ENCODE results near the gene NAGA. TPM values are rescaled to one million over a fixed set of nuclear protein-coding genes. Genes with fewer than 3 reads are reported as not detected.
A peak's percentile ranks its signal among the peaks of the same experiment; 100 is the strongest.
"Not testable (repeated sequence)": the region's sequence is repeated elsewhere in the genome, so short reads cannot be mapped to it uniquely, and the experiment has no call there.

NAGA gene
- total and polyA plus RNA-seq, 12 donors = 7.4 to 54.0 (median 25.8) TPM

DNA sequence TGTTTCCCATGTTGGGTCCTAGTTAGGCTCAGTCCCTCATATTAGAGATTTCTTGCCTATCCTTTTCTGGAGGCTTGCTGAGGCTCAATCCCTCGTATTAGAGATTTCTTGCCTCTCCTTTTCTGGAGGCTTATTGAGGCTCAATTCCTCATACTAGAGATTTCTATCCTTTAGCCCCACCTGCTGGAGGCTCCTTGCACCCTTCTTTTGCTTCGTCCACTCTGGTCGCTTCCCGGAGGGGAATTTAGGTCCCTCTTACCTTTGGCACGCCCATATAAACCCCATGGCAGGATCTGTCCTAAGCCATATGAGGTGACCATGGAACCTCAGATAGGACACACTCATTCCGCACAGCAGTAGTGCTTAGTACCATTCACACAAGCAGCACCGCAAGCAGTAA, 44.1 kb upstream of the NAGA start:
- Histone ChIP-seq H3K4me3 (no peak overlapping the region), H3K36me3 (replicated peaks in 1 of 2) (no peaks in the 10 kb centered on the region), H3K27me3 (no peaks in the 10 kb centered on the region), H3K9me3 (replicated peaks in 1 of 3) (no peaks in the 10 kb centered on the region), H3K4me1 (replicated peaks in 1 of 2) (no peaks in the 10 kb centered on the region), H3K27ac (no peak overlapping the region)
- DNase-seq = peak in 2 of 7 donors; percentile 28 to 46
- intact Hi-C loops (cut with DNase I) = loop anchor here in 1 of 2 donors (10.0 kb wide), 1 partner anchor 150 kb away; the partner anchor contains the start of gene SEPTIN3
- no peak for TF ChIP-seq POLR2A (IDR thresholded peaks at IDR 0.05)
- TF ChIP-seq, protein P1, sequence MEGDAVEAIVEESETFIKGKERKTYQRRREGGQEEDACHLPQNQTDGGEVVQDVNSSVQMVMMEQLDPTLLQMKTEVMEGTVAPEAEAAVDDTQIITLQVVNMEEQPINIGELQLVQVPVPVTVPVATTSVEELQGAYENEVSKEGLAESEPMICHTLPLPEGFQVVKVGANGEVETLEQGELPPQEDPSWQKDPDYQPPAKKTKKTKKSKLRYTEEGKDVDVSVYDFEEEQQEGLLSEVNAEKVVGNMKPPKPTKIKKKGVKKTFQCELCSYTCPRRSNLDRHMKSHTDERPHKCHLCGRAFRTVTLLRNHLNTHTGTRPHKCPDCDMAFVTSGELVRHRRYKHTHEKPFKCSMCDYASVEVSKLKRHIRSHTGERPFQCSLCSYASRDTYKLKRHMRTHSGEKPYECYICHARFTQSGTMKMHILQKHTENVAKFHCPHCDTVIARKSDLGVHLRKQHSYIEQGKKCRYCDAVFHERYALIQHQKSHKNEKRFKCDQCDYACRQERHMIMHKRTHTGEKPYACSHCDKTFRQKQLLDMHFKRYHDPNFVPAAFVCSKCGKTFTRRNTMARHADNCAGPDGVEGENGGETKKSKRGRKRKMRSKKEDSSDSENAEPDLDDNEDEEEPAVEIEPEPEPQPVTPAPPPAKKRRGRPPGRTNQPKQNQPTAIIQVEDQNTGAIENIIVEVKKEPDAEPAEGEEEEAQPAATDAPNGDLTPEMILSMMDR (IDR thresholded peaks at IDR 0.05) = peak in 4 of 6 experiments; percentile 18 to 42 (median 24)
- 88 to 95% (median 94%) methylated on average over 7 of the region's 7 CpGs for WGBS, 4 donors

DNA sequence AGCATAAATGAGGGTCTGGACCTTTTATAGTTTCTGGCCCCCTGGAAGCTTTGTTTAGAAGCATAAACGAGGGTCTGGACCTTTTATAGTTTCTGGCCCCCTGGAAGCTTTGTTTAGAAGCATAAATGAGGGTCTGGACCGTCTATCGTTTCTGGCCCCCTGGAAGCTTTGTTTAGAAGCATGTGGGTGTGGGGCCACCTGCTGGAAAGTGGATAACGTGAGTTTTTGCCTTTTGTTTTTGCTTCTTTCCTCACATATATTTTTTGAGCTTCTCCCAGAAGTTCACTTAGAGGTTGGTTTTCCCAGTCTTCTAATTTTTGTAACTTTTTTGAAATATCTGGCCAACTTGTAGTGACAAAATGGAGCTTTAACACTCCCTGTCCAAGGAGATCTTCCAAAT, 42.2 kb upstream of the NAGA start:
- H3K4me3 ChIP-seq; DNase-seq; H3K27ac ChIP-seq; H3K9me3 ChIP-seq (replicated peaks in 1 of 3); H3K4me1 ChIP-seq (replicated peaks in 1 of 2); H3K27me3 ChIP-seq; H3K36me3 ChIP-seq (replicated peaks in 1 of 2): not testable (repeated sequence)
- 17 to 27% (median 24%) methylated on average over 3 to 4 of the region's 4 CpGs for WGBS, 4 donors
- TF ChIP-seq, protein P1 (IDR thresholded peaks at IDR 0.05) = peak in 1 of 6 experiments; percentile 12
- intact Hi-C loops (cut with DNase I) = loop anchor here in 1 of 2 donors (10.0 kb wide), 1 partner anchor 148 kb away; the partner anchor contains the start of gene SEPTIN3

GRCh38 chr22:42111798-42112197, 41.2 kb upstream of the NAGA start:
- Histone ChIP-seq H3K27ac (no peak overlapping the region), H3K36me3 (replicated peaks in 1 of 2) (no peaks in the 10 kb centered on the region), H3K27me3 (no peaks in the 10 kb centered on the region), H3K4me3 (no peak overlapping the region), H3K4me1 (replicated peaks in 1 of 2) (no peaks in the 10 kb centered on the region), H3K9me3 (replicated peaks in 1 of 3) (no peaks in the 10 kb centered on the region)
- no peak for DNase-seq
- TF ChIP-seq, protein P1 (IDR thresholded peaks at IDR 0.05) = no peak
- no peak for TF ChIP-seq POLR2A (IDR thresholded peaks at IDR 0.05)
- intact Hi-C loops (cut with DNase I) = loop anchor here in 1 of 2 donors (10.0 kb wide), 1 partner anchor 147 kb away; the partner anchor contains the start of gene SEPTIN3
- WGBS, 4 donors = 64 to 97% (median 89%) methylated on average over 4 of the region's 4 CpGs

DNA sequence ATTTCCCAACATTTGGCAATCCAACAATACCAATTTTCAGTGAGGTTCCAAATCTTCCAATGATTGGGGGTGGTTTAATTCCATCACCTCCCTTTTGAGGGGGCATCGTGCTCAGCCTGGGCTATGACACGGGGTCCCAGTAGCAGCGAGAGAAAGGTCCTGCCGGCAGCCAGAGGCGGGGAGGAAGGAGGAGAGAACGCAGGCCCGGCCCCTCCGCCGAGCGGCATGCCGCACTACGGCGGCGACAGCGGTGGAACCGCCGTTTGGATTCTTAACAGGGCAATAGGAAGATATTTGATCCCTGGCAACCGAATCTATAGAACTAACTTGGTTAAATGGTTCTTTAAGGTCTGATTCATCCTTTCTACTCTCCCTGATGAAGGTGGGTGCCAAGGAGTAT, 38.2 kb upstream of the NAGA start:
- Histone ChIP-seq H3K9me3 (replicated peaks in 1 of 3) (peaks cover 0 to 11% (median 0%) of the 10 kb centered on the region in 3 donors), H3K27me3 (no peaks in the 10 kb centered on the region), H3K4me1 (replicated peaks in 1 of 2) (no peaks in the 10 kb centered on the region), H3K36me3 (replicated peaks in 1 of 2) (no peaks in the 10 kb centered on the region), H3K27ac (no peak overlapping the region), H3K4me3 (no peak overlapping the region)
- no peak for DNase-seq
- no peak for TF ChIP-seq POLR2A (IDR thresholded peaks at IDR 0.05)
- TF ChIP-seq, protein P1 (IDR thresholded peaks at IDR 0.05) = no peak
- 83 to 86% (median 85%) methylated on average over 18 of the region's 18 CpGs for WGBS, 4 donors
- intact Hi-C loops (cut with DNase I) = no loop called here

DNA sequence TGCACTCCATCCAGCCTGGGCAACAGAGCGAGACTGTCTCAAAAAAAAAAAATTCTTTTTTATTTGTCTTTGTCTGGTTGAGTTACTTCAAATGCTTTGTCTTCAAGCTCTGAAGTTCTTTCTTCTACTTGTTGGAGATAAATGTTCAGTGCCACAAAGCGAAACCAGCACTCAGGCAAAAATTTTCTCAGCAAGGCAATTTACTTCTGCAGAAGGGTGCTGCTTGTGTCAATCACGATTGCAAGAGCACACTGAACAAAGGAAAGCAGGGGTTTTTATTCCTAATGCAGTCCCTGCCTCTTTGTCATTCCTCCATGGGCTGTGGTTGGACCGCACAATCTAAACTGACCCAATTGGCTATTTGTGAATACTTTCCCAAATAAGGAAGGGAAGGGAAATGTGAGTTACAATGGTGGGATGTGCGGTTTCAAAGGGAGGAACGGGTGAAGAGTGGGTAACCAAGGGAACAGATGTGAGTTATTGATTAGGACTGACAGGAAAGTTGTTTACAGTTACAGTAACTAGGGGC, 33.8 kb upstream of the NAGA start:
- H3K4me1 ChIP-seq (replicated peaks in 1 of 2); DNase-seq; H3K27me3 ChIP-seq; H3K4me3 ChIP-seq; intact Hi-C loops (cut with DNase I); H3K27ac ChIP-seq; H3K36me3 ChIP-seq (replicated peaks in 1 of 2): not testable (repeated sequence)
- WGBS, 4 donors = 95 to 97% (median 95%) methylated on average over 6 of the region's 6 CpGs
- peaks cover 0 to 14% (median 0%) of the 10 kb centered on the region in 3 donors for H3K9me3 ChIP-seq (replicated peaks in 1 of 3)

Measured in adrenal gland (tissue), 12 donors.